Uterus (tissue), 2 donors: ENCODE results near the gene ZNF341.

Source experiments
- POLR2A ChIP-seq, 2 donors: fragments of 450-650 bp; IDR thresholded peaks; one replicate each; pipeline ENCODE4 v1.6.1; 2016; ENCODE audit warnings: antibody characterized with exemption in 2 of 2, mild to moderate bottlenecking in 1 of 2, moderate library complexity in 1 of 2
- TF ChIP-seq, protein P1 (sequence below), 4 experiments: fragments of 200-600 bp in 2 of 4; fragments of 450-650 bp in 2 of 4; sonication (generic) in 2 of 4; IDR thresholded peaks; one replicate each; pipeline ENCODE4 v1.5.1; 2016 to 2019; ENCODE audit warnings: antibody characterized with exemption in 4 of 4, mild to moderate bottlenecking in 2 of 4, moderate library complexity in 1 of 4

DNA sequence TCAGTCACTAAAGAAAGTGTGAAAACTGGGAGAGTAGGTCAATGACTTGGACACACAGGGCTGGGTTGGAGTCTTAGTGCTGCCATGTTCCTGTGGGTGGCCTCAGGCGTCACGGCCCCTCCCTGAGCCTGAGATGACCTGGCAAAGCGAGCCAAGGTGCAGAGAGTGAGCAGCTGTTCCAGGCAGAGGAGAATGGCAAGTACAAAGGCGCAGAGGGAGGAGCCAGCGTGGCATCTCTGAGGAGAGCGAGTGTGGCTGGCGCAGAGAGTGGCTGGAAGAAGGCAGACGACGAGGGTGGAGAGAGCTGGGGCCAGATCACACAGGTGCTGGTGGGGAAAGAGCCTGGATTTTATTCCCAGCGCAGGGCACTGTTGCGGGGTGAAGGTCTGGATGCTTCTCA, 58.8 kb downstream of the ZNF341 start:
- no peak for TF ChIP-seq POLR2A (IDR thresholded peaks at IDR 0.05)
- TF ChIP-seq, protein P1, sequence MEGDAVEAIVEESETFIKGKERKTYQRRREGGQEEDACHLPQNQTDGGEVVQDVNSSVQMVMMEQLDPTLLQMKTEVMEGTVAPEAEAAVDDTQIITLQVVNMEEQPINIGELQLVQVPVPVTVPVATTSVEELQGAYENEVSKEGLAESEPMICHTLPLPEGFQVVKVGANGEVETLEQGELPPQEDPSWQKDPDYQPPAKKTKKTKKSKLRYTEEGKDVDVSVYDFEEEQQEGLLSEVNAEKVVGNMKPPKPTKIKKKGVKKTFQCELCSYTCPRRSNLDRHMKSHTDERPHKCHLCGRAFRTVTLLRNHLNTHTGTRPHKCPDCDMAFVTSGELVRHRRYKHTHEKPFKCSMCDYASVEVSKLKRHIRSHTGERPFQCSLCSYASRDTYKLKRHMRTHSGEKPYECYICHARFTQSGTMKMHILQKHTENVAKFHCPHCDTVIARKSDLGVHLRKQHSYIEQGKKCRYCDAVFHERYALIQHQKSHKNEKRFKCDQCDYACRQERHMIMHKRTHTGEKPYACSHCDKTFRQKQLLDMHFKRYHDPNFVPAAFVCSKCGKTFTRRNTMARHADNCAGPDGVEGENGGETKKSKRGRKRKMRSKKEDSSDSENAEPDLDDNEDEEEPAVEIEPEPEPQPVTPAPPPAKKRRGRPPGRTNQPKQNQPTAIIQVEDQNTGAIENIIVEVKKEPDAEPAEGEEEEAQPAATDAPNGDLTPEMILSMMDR (IDR thresholded peaks at IDR 0.05), result no peak
